ENCODE results near the gene RASSF7. TPM values are rescaled to one million over a fixed set of nuclear protein-coding genes. Genes with fewer than 3 reads are reported as not detected.

RASSF7 gene
- total and polyA plus RNA-seq, 2 of the 8 experiments (the other 6 are each of a cell fraction or from before 2014, with no cell fraction given): 22.3 to 43.9 TPM

DNA sequence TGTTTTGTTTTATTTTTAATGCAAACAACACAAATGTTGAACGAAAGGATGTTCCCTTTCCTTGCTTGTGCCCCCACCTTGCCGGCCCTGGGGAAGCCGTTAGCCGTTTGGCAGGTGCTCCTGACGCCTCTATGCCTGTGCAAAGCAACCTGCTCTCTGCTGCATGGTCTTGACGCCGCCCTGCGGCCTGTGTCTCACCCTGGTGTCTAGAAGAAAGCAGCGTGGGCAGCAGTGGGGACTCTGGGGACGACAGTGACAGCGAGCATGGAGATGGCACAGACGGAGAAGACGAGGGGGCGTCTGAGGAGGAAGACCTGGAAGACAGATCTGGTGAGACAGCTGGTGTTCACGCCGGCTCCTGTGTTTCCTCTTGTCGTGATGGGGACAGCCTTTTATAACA, 21.0 kb downstream of the RASSF7 start (continued):
- no peak for TF ChIP-seq POU5F1 (IDR thresholded peaks at IDR 0.05; ENCODE audit: low read depth, low read length)
- no peak for TF ChIP-seq SUZ12 (IDR thresholded peaks at IDR 0.05; ENCODE audit: low read length)
- no peak for TF ChIP-seq CTBP2 (IDR thresholded peaks at IDR 0.05; ENCODE audit: borderline replicate concordance, insufficient read depth, insufficient read length, low read length)
- no peak for TF ChIP-seq KDM1A (IDR thresholded peaks at IDR 0.05; ENCODE audit: borderline replicate concordance, low read length)
- no peak for TF ChIP-seq FOSL1 (IDR thresholded peaks at IDR 0.05; ENCODE audit: insufficient read depth, low read depth, low read length)
- TF ChIP-seq SP4 (IDR thresholded peaks at IDR 0.05; ENCODE audit: low read length): no peak
